K562 (cell line): ENCODE data around the gene LIMK1. TPM values are rescaled to one million over a fixed set of nuclear protein-coding genes. Genes with fewer than 3 reads are reported as not detected.

Experiments used
- ATAC-seq: fragments of 200-7000 bp; cut with Tn5 transposase; 3 replicates; pipeline ENCODE4 v1.9.1; 2020; ENCODE audit warnings: moderate library complexity
- BruUV-seq: library from RNA; stranded (reverse); fragments of 400-500 nt; replicated peaks from 2 replicates; lab custom pipeline; 2021; lab: Mats Ljungman, UMichigan
- CTCF ChIA-PET: fragments of 300-600 bp; formaldehyde crosslinking; extraction: SDS; loops from one replicate; lab custom pipeline; 2021; ENCODE audit warnings: low intra/inter-chr PET ratio; lab: Yijun Ruan, JAX
- POLR2A ChIA-PET: fragments of 300-600, 350-650 bp; sonication (Branson Sonifier 250); formaldehyde crosslinking; extraction: SDS; loops from one replicate; lab custom pipeline; 2021; ENCODE audit warnings: antibody characterized with exemption, inconsistent platforms; lab: Yijun Ruan, JAX
- DNase-seq, 4 experiments: peaks; one replicate each; pipeline versions ENCODE4 v3.0.0 to v3.0.0-alpha.2; 2011 to 2018; ENCODE audit warnings: low spot score in 3 of 4, mixed read lengths in 3 of 4; ENCODE audit errors: extremely low read depth in 1 of 4
- FAIRE-seq: peaks from 2 replicates; lab custom pipeline; 2011; peaks lifted over from hg19 to GRCh38; lab: Jason Lieb, UNC
- H2AFZ ChIP-seq: 2 replicates; pipeline ENCODE4 v1.6.0; 2011; ENCODE audit warnings: low read depth, low read length, control low read depth, inconsistent platforms
- H3K27ac ChIP-seq: fragments of 200-600 bp; 3 replicates; pipeline ENCODE4 v1.8.0; 2011; ENCODE audit warnings: low read depth, mild to moderate bottlenecking, control low read depth, inconsistent platforms, low read length, moderate library complexity, mixed read lengths; ENCODE audit errors: extremely low read depth
- H3K27me3 ChIP-seq, 2 experiments: fragments of 300-600 bp in 1 of 2; 2 replicates in 1 of 2; 3 replicates in 1 of 2; pipeline versions ENCODE4 v1.6.0 to v1.8.0; 2011; ENCODE audit warnings: inconsistent platforms in 2 of 2, low read length in 2 of 2, mild to moderate bottlenecking in 1 of 2, mixed read lengths in 1 of 2, moderate library complexity in 1 of 2; ENCODE audit not compliant: control insufficient read depth in 2 of 2, insufficient read depth in 2 of 2
- H3K36me3 ChIP-seq: fragments of 300-600 bp; 3 replicates; pipeline ENCODE4 v1.8.0; 2011; ENCODE audit warnings: mild to moderate bottlenecking, low read length, inconsistent platforms; ENCODE audit not compliant: control insufficient read depth, insufficient read depth
- H3K4me1 ChIP-seq, 2 experiments: fragments of 200-600 bp in 1 of 2; replicated peaks in 1 of 2; 2 replicates in 1 of 2; 3 replicates in 1 of 2; pipeline versions ENCODE4 v1.5.1 to v1.8.0; 2011; ENCODE audit warnings: inconsistent platforms in 2 of 2, low read length in 2 of 2, mild to moderate bottlenecking in 1 of 2, mixed read lengths in 1 of 2, moderate library complexity in 1 of 2; ENCODE audit not compliant: control insufficient read depth in 2 of 2, insufficient read depth in 2 of 2
- H3K4me2 ChIP-seq: 2 replicates; pipeline ENCODE4 v1.6.1; 2011; ENCODE audit warnings: low read length, control low read depth, inconsistent platforms, mixed read lengths; ENCODE audit not compliant: insufficient read depth
- H3K4me3 ChIP-seq: fragments of 200-600 bp; sonication (generic), shearing (Covaris generic); 2 replicates; pipeline ENCODE4 v1.5.1; 2016; ENCODE audit warnings: control low read depth, inconsistent platforms
- H3K79me2 ChIP-seq: fragments of 200-600 bp; 3 replicates; pipeline ENCODE4 v1.8.0; 2011; ENCODE audit warnings: low read length, inconsistent platforms; ENCODE audit not compliant: control insufficient read depth, insufficient read depth
- H3K9ac ChIP-seq, 2 experiments: 2 replicates each; pipeline versions ENCODE4 v1.6.0 to v1.6.1; 2011; ENCODE audit warnings: low read depth in 2 of 2, low read length in 2 of 2, control low read depth in 1 of 2, inconsistent platforms in 1 of 2, mild to moderate bottlenecking in 1 of 2, mixed read lengths in 1 of 2; ENCODE audit not compliant: insufficient read depth in 1 of 2
- H3K9me1 ChIP-seq: one replicate; pipeline ENCODE4 v1.6.0; 2011; ENCODE audit warnings: inconsistent platforms, mild to moderate bottlenecking, low read length, moderate library complexity; ENCODE audit not compliant: control insufficient read depth, insufficient read depth
- H3K9me3 ChIP-seq: replicated peaks from 2 replicates; pipeline ENCODE4 v1.5.1; 2011; ENCODE audit warnings: low read depth, low read length, inconsistent platforms; ENCODE audit not compliant: control insufficient read depth, insufficient read depth
- H4K20me1 ChIP-seq: replicated peaks from 2 replicates; pipeline ENCODE4 v1.6.1; 2011; ENCODE audit warnings: low read length, inconsistent platforms, mixed read lengths; ENCODE audit not compliant: control insufficient read depth, insufficient read depth
- FOXJ2 ChIP-seq: fragments of 200-800 bp; sonication (Bioruptor generic); IDR thresholded peaks from 2 replicates; pipeline ENCODE4 v1.6.1; 2016; ENCODE audit warnings: missing genetic modification characterization, missing compliant biosample characterization
- LEF1 ChIP-seq: fragments of 450-650 bp; IDR thresholded peaks from 2 replicates; pipeline ENCODE4 v1.6.1; 2016; ENCODE audit warnings: mild to moderate bottlenecking
- PRMT5 ChIP-seq: sonication (generic); formaldehyde crosslinking; IDR thresholded peaks from 2 replicates; pipeline ENCODE4 v1.5.0; 2020; ENCODE audit warnings: missing genetic modification reagents
- PTTG1 ChIP-seq: fragments of 450-650 bp; IDR thresholded peaks from 2 replicates; pipeline ENCODE4 v1.6.1; 2016; ENCODE audit warnings: low read depth, mild to moderate bottlenecking, missing genetic modification characterization, missing compliant biosample characterization
- SMC3 ChIP-seq: conservative IDR thresholded peaks from 2 replicates; pipeline ENCODE4 v1.6.1; 2011; ENCODE audit warnings: low read depth, low read length, improper control_type of control experiment; ENCODE audit not compliant: insufficient read depth
- ZBTB1 ChIP-seq: sonication (generic); formaldehyde crosslinking; IDR thresholded peaks from 2 replicates; pipeline ENCODE4 v1.8.1; 2023; ENCODE audit warnings: missing genetic modification reagents, low read depth, mild to moderate bottlenecking, borderline replicate concordance
- ZNF583 ChIP-seq: fragments of 250-450 bp; sonication (Bioruptor Pico); IDR thresholded peaks from 2 replicates; pipeline ENCODE4 v1.4.0; 2020
- WGBS: fragments of 100-300 bp; shearing (Covaris generic); methylation state at CpG from one replicate; pipeline ENCODE4 v1.1.6; 2016; ENCODE audit warnings: low coverage, mixed read lengths; ENCODE audit not compliant: insufficient coverage; ENCODE audit errors: missing lambda C conversion rate; 5-methylcytosine and 5-hydroxymethylcytosine counted together
- in situ Hi-C: fragments of 300-500 bp; cut with MboI; formaldehyde crosslinking; loops from 4 replicates; pipeline ENCODE4 v1.15.0; 2018; ENCODE audit warnings: inconsistent platforms, mixed read lengths
- intact Hi-C: fragments of 100-400 bp; cut with micrococcal nuclease; formaldehyde crosslinking; loops from 2 replicates; pipeline ENCODE4 v1.14.2; 2022
- polyA plus RNA-seq, 8 experiments: library from polyadenylated mRNA; depleted of rRNA in 4 of 8; stranded (reverse) in 5 of 8; unstranded in 3 of 8; fragments of >200 nt; fragmentation: Nextera tagmentation in 2 of 8; fragmentation: Illumina TruSeq in 1 of 8; extraction: Ambion mirVana in 2 of 8; extraction: Trizol in 1 of 8; gene quantifications; 2 replicates each; pipeline versions ENCODE4 v1.2.1 to v1.2.3, GENCODE V29; 2011 to 2014; ENCODE audit warnings: inconsistent platforms in 1 of 8, missing spikeins in 1 of 8
- total RNA-seq, 7 experiments: library from RNA; depleted of rRNA in 6 of 7; stranded (reverse); fragments of >200 nt in 6 of 7; fragmentation: Illumina TruSeq in 2 of 7; extraction: Trizol in 2 of 7; gene quantifications; 2 replicates each; pipeline versions ENCODE4 v1.2.1 to v1.2.3, GENCODE V29; 2011 to 2021; ENCODE audit warnings: low replicate concordance in 1 of 7
- TF ChIP-seq, protein P1 (sequence below): fragments of 250-450 bp; sonication (Bioruptor Pico); IDR thresholded peaks from 2 replicates; pipeline ENCODE4 v1.8.0; 2021; ENCODE audit warnings: mild to moderate bottlenecking, moderate library complexity

LIMK1 gene
- total and polyA plus RNA-seq, 9 of the 15 experiments (the other 6 are each of a cell fraction or from before 2014, with no cell fraction given): 0.14 to 30.0 (median 15.9) TPM

DNA sequence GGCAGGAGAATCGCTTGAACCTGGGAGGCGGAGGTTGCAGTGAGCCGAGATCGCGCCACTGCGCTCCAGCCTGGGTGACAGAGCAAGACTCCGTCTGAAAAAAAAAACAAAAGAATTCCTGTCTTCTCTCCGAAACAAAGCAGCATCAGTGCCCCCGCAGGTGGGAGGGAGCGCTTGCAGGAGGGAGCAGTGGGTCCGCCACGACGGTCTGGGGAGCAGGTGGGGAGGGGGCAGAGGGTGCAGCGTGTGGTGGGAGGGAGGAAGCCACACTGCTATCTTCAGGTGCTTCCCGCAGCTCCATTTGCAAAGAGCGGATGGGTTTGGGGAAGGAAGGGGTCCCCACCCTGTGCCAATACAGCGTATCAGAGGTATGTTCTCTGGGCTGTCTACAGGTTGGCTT lies 31.7 kb downstream of the LIMK1 start (continued):
- TF ChIP-seq FOXJ2 (tag) (no peak), LEF1 (no peak)
- TF ChIP-seq, all 486 proteins: peak for 2

DNA sequence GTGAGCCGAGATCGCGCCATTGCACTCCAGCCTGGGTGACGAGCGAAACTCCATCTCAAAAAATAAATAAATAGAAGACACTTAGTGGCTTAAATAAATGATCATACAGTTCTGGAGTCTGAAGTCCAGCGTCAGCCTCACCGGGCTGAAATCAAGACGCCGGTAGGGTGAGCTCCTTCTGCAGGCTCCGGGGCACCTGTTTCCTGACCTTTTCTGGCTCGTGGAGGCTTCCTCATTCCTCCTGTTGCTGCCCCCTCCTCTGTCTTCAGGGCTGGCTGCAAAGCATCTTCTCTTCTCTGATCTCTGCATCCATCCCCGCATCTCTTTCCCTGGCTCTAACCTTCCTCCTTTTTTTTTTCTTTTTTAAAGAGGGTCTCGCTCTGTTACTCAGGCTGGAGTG lies 32.8 kb downstream of the LIMK1 start:
- intact Hi-C loops: no loop called here
- Histone ChIP-seq H3K4me3 (no peak overlapping the region), H3K9me3 (no peaks in the 10 kb centered on the region), H3K4me1 (peaks cover 0 to 11% of the 10 kb centered on the region in 2 experiments; a peak in 1 of 5 replicates)
- CTCF ChIA-PET: no interaction called here
- TF ChIP-seq PRMT5 (no peak), SMC3 (no peak), ZNF583 (CRISPR knock-in tag) (no peak), ZBTB1 (no peak), PTTG1 (no peak)
- TF ChIP-seq, protein P1, sequence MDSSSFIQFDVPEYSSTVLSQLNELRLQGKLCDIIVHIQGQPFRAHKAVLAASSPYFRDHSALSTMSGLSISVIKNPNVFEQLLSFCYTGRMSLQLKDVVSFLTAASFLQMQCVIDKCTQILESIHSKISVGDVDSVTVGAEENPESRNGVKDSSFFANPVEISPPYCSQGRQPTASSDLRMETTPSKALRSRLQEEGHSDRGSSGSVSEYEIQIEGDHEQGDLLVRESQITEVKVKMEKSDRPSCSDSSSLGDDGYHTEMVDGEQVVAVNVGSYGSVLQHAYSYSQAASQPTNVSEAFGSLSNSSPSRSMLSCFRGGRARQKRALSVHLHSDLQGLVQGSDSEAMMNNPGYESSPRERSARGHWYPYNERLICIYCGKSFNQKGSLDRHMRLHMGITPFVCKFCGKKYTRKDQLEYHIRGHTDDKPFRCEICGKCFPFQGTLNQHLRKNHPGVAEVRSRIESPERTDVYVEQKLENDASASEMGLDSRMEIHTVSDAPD: no peak
- TF ChIP-seq, all 486 proteins: peak for 0
- no peaks in the 10 kb centered on the region for H3K27me3 ChIP-seq
- 91% methylated on average over 11 of the region's 13 CpGs for WGBS
- no TSS peak for BruUV-seq
- no peak overlapping the region for H2AFZ ChIP-seq
- peaks cover 43% of the 10 kb centered on the region; the same call in 2 of the 3 replicates for H3K36me3 ChIP-seq
- in situ Hi-C loops: no loop called here
- no peaks in the 10 kb centered on the region for H4K20me1 ChIP-seq
- POLR2A ChIA-PET: interaction anchor here (0.6 to 1.8 kb wide), 2 partner anchors 12 to 791 kb away, joined by 3 to 5 read pairs; no protein-coding TSS in a partner anchor
- DNase-seq (peak in 1 of 4 experiments; percentile 5), FAIRE-seq (no peak), ATAC-seq (no peak)
- H3K9me1 ChIP-seq: no peaks in the 10 kb centered on the region
- H3K79me2 ChIP-seq: no peaks in the 10 kb centered on the region
- H3K4me2 ChIP-seq: no peak overlapping the region
- no peak overlapping the region for H3K27ac ChIP-seq
- H3K9ac ChIP-seq: no peak overlapping the region
